GM19468 (cell line): ENCODE results near the gene TNFSF18.

Experiments used
- ATAC-seq: cut with Tn5 transposase; IDR thresholded peaks from one replicate; pipeline ENCODE4 v1.9.1; 2021; ENCODE audit warnings: mild to moderate bottlenecking, moderate library complexity, moderate number of reproducible peaks; ENCODE audit not compliant: unreplicated experiment; ENCODE audit errors: extremely low read depth

Gene TNFSF18

GRCh38 chr1:173042806-173043205 is 7.9 kb downstream of the TNFSF18 start:
- ATAC-seq = no peak

GRCh38 chr1:173039626-173040025 is 11.1 kb downstream of the TNFSF18 start:
- no peak for ATAC-seq

- ATAC-seq = no peak
Measured at GRCh38 chr1:173038875-173039554, 11.7 kb downstream of the TNFSF18 start.

- no peak for ATAC-seq
Measured at GRCh38 chr1:173024543-173024942, 26.2 kb downstream of the TNFSF18 start.

- no peak for ATAC-seq
Measured at GRCh38 chr1:173023343-173023742, 27.4 kb downstream of the TNFSF18 start.

GRCh38 chr1:173020138-173020750 is 30.5 kb downstream of the TNFSF18 start:
- peak; percentile 75 for ATAC-seq

GRCh38 chr1:173017792-173018191 is 32.9 kb downstream of the TNFSF18 start:
- no peak for ATAC-seq

- no peak for ATAC-seq
Measured at GRCh38 chr1:173016419-173016818, 34.3 kb downstream of the TNFSF18 start.

GRCh38 chr1:173015629-173016028 is 35.1 kb downstream of the TNFSF18 start:
- no peak for ATAC-seq

GRCh38 chr1:173014160-173014559 is 36.6 kb downstream of the TNFSF18 start:
- ATAC-seq = no peak

GRCh38 chr1:173012126-173012525 is 38.6 kb downstream of the TNFSF18 start:
- ATAC-seq = no peak

- no peak for ATAC-seq
Measured at GRCh38 chr1:173009597-173009996, 41.1 kb downstream of the TNFSF18 start.

GRCh38 chr1:173005196-173005864 is 45.4 kb downstream of the TNFSF18 start:
- ATAC-seq = no peak

GRCh38 chr1:173002891-173003838 is 47.6 kb downstream of the TNFSF18 start:
- ATAC-seq = no peak

- ATAC-seq = no peak
Measured at GRCh38 chr1:172999349-172999748, 51.4 kb downstream of the TNFSF18 start.

GRCh38 chr1:172997941-172998361 is 52.8 kb downstream of the TNFSF18 start:
- no peak for ATAC-seq

GRCh38 chr1:172993640-172994039 is 57.1 kb downstream of the TNFSF18 start:
- ATAC-seq = no peak

- ATAC-seq = no peak
Measured at GRCh38 chr1:172991674-172992400, 58.9 kb downstream of the TNFSF18 start.

GRCh38 chr1:172990598-172991215 is 60.0 kb downstream of the TNFSF18 start:
- ATAC-seq = no peak
